GM18526 (cell line): ENCODE measurements around the gene EDA.

ENCODE experiments used
- POLR2A ChIP-seq: IDR thresholded peaks from 3 replicates; pipeline ENCODE4 v1.6.1; 2011; ENCODE audit not compliant: insufficient read length; ENCODE audit errors: extremely low read depth

EDA gene

DNA sequence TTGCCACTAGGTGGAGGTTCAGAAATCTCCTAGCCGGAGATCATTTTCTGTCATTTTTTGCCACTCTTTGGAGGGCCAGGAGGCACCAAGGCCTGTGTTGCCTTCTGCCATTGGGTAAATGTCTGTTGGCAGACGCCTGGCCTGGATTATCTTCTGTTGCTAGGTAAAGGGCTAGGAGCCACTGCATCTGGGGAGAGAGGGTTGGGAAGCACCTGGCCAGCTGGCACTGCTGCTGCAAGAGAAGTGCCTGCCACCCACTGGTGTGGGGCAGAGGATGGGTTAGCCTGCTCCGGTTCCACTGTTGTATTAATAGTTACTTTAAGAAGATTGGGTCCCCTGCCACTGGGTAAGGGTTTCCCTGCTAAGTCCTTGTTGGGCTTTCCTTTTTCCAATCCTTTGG, 375.8 kb downstream of the EDA start:
- no peak for TF ChIP-seq POLR2A

DNA sequence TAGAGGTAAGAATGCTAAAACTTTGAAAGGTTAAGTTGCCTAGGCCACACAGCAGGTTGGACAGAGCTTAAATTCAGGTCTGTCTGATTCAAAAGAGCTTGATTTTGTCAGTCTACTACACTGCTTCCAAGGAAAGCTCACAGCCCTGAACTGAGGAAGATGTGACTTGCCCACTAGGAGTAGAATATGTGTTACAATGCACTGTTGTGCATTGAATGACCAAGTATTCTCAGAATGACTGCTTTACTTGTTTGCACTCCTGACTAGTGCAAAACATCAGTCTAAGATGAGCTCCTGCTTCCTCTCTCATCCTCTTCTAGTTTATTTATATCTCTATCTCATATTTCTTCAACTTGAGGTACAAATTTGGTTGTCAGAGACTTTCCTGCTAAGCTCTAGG, 377.6 kb downstream of the EDA start:
- no peak for TF ChIP-seq POLR2A

DNA sequence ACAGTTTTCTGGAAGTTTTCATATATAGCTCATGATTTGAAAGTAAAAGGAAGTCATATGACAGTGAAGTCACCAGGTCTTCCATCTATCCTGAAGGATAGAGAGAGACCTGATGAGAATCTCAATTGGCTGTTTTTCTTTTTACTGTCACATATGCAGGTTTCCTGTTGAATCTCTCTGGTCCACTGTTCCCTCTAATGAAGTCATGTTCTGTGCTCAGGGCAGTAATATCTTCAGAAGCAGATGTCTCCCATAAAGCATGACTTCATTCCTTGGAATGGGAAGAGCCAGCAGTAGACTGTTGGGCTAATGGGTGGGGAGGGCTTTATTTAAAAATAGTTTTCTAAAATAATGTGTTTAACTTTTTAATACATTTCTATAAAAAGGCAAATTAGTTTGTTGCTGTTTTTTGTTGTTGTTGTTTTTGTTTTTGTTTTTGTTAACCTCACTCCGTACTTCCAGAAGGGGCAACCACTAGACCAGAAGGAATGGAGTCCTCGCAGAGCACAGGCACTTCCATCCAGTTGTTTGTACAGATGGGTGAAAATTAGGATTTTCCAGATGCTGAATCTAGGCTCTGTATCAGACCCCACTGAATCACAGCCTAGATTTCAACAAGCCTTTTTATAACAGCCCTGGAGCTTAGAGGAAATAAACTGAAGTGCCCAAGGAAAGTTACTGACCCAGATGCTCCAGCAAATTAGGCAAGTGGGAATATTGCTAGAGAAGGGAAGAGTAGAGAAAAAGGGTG, 379.6 kb downstream of the EDA start:
- TF ChIP-seq POLR2A = no peak

DNA sequence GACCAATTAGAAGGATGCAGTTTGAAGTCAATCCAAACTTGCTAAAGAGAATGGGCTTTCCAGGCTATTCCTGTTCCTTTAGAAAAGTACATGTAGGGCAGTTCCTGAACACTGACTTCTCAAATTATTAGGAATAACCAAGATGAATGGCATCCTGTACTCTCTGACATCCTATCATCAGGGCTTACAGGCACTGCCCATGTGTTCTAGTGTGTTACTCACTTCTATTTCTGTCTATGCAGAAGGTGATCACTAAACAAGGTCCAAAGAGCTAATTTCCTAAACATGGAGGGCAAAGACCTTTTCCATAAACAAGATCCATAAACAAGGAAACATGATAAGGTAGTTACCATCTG, 380.2 kb downstream of the EDA start:
- TF ChIP-seq POLR2A = no peak

DNA sequence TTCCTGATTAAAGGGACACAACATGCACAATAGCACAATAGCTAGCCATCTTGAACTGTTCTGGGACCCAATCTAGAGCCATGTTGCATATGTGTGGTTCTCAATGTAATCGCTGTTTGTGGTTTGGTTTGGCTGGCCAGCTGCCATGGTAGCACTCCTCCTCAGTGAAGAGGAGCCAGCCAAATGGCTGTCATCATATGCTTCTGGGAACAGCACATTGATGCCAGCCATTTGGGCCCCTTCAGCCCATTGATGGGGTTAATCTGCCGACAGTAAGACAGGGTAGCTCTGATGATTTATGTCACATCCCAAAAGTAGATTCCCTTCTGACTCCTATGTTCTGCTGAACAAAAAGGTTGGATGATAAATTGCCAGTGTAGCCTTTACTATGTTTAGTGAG, 385.4 kb downstream of the EDA start:
- TF ChIP-seq POLR2A = no peak

DNA sequence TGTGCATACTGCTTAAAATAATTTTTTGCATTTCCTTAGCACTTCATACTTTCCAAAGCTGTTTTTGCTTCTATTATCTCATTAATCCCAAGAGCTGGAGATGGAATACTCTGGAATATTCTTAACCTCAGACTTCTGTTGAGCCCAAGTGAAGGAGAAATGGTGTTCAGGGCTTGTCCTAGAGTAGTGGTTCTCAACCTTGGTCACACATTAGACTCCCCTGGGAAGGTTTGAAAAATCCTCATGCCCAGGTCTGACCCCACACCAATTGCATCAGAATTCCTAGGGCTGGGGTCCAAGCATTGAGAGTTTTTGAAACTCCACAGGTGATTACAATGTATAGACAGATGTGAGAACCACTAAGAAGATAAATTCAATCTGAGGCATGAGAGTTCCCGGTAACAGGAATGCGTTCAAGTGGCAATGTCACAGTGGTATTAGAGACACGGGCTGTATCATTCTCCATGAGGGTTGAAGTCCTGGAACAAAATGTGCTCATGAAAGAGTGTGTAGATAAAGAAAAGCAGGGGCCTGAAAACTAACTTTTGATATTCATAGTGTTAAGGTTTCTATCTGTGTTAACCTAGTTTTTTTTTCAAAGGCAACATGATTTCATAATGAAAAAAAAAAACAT, 385.9 kb downstream of the EDA start:
- no peak for TF ChIP-seq POLR2A

DNA sequence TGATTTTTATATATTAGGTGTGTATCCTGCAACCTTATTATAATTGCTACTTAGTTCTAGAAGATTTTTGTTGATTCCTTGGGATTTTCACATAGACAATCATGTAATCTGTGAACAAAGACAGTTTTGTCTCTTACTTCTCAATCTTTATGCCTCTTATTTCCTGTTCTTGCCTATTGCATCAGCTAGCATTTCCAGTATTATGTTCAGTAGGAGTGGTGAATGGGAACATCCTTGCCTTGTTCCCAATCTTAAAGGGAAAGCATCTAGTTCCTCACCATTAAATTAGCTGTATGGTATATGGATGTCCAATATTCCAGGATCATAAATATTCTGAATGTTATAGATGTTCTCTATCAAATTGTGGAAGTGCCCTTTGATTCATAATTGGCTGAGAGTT, 392.0 kb downstream of the EDA start:
- no peak for TF ChIP-seq POLR2A

DNA sequence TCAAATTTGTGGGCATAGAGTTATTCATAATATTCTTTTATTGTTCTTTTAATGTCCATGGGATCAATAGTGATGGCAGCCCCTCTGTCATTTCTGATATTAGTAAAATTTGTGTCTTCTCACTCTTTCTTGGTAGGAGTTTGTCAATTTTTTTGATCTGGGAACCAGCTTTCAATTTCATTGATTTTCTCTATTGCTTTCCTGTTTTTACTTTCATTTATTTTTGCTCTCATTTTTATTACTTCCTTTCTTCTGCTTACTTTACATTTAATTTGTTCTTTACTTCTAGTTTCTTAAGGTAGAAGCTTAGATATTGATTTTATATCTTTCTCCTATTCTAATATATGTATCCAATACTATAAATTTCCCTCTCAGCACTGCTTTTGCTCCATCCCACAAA, 393.1 kb downstream of the EDA start:
- TF ChIP-seq POLR2A = no peak

DNA sequence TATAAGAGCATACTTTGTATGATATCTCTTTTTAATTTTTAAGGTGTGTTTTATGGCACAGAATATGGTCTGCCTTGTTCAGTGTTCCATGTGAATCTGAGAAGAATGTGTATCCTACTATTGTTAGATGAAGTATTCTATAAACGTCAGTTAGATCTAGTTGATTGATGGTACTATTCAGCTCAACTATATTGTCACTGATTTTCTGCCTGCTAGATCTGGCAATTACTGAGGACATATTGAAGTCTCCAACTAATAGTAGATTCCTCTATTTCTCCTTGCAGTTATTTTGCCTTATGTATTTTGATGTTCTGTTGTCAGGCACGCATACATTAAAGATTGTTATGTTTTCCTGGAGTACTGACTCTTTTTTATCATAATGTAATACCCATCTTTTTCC, 394.1 kb downstream of the EDA start:
- TF ChIP-seq POLR2A = no peak

DNA sequence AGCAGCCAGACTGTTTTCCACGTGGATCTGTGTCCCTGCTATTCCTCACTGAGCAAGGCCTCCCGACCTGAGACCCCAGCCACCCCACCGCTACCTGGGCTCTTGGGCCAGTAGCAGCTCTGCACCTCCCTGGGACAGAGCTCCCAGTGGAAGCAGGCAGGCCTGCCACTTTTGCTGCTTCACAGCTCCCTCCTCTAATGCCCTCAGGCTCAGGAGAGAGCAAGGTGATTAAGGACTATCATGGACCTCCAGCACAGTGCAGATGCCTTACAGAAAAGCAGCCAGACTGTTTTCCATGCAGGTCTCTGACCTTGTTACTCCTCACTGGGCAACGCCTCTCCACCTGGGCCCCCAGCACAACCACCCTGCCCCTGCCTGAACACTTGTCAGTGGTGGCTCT, 396.8 kb downstream of the EDA start:
- TF ChIP-seq POLR2A = no peak

DNA sequence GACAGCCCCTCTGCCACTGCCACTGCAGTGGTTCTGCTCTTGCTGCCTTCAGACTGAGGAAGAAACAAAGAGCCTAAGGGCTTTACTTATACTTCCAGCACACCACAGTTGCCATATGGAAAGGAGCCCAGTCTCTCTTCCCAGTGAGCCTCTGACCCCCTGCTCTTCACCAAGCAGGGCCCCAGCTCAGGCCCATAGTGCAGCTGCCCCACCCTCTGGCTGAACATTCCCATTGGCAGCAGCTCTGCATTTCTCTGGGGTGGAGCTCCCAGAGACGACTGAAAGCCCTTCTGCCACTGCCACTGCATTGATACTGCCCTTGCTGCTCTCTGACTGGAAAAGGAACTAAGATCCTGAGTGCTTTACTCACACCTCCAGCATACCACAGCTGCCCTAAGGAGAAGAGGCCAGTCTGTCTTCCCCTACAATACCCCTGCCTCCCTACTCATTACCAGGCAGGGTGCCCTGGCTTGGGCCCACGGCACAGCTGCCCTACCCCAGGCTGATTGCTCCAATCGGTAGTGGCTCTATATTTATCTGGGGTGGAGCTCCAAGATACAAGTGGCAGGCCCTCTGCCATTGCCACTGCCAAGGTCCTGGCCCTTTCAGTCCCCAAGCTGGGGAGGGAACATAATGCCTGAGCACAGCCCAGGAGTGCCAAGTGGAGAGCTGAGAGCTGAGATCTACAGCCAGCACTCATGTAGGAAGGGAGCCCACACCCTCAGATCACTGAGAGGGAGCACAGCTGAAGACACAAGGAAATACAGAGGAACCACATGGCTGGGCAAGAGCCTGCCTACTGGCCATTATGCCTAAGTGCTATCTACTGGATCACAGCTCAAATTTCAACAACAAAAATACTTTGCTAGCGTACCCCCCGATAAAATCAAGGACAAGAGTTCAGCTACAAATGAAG, 397.8 kb downstream of the EDA start:
- TF ChIP-seq POLR2A = no peak

DNA sequence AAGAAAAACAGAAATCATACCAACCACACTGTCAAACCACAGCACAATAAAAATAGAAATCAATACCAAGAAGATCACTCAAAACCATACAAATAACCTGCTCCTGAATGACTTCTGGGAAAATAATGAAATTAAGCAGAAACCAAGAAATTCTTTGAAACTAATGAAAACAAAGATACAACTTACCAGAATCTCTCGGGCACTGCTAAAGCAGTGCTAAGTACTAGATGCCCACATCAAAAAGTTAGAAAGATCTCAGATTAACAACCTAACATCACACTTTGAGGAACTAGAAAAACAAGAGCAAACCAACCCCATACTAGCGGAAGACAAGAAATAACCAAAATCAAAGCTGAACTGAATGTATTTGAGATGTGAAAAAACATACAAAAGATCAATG, 400.6 kb downstream of the EDA start:
- no peak for TF ChIP-seq POLR2A

DNA sequence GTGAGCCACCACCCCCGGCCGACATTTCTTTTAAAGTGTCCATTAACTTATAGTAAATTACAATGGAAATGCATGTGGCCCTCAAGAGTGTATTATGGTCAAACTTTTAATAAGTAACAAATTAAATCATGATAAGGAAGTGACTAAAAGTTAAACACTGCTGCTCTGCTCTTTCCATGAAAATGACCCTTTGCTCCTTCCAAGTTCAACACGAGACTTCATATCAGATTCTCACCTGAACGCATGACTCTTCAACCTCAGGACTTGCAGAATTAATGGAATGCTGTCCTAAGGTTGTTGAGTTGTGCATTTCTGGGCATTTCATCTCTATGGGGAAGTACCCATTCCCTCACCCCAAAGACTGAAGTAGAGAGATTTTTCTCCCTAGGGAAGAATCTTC, 406.7 kb downstream of the EDA start:
- no peak for TF ChIP-seq POLR2A

DNA sequence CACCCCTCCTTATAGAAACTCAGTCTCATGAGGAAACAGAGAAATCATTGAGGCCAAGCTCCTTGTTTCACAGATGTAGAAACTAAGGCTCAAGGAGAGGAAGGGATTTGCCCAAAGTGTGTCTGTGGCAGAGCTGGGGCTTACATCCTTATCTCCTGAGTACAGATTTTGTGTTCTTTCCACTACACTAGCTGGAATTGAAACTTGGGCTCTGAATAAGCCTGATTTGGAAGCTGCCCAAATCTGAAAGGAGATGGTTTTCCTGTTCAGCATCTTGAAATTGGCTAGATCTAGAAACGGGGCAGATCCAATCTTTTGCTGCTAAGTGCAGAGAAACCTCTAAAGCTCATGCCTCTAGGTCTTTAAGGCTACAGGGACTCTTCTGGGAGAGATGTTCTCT, 409.6 kb downstream of the EDA start:
- TF ChIP-seq POLR2A = no peak

DNA sequence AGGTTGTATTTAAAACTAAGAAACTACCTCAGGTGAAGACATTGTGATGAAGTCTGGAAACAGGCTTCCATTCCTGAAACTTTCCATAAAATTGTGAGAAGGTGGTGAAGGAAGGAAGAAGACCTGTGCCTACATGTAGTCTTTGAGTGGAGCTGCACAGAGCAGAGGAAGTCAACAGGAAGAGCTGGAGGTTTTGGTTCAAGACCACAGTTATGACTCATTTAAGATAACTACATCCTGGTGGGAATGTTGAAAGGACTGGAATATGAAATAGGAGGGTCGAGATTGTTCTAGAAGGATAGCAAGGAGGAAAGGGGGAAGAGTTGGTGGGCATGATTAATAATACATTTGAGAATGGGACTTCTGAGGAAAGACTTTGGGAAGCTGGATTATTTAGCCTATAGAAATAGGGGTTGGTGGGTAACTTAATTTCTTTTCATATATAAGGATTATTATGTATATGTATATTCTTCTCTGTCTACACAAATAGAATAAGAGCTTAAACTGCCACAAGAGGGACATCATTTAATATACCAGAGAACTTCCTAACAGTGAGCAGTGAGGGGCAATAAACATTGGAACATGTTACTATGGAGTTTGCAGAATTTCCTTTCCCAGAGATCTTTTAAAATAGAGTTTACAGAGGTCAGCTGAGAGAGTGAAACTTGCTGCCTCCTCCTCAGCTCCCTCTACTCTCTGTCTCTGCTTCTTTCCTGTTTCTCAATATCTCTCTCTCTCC, 410.4 kb downstream of the EDA start:
- TF ChIP-seq POLR2A = no peak

DNA sequence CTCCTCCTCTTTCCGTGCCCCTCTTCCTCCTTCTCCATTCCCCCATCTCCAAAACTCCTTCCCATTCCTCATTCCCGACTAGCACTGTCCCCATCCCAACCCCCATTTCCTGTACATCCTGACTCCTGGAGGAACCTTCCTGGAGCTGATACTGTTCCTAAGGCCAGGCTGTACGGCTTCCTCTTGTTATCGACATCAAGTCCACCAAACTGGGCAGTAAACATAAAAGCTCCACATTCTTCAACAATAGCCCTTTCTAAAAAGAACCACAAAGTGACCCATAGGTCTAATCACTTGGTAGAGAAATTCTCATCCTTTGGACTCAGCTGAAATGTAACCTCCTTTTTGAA, 410.9 kb downstream of the EDA start:
- no peak for TF ChIP-seq POLR2A

DNA sequence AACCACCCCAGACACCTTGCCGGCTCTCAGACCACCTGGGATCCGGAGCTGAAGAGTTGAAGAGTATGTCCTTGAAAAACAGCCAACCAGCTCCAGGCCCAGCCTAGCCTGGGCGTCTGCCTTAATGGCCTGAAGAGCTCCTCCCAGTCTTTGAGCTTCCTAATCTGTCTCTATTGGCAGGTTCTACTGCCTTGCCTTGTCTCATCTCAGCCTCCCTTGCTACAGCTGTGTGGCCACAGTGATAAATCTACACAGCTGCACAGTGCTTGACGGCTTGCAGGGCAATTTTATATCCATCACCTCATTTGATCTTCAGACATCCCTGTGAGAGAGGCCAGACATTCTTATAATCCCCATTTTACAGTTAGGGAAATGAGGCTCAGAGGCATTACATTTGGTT, 413.9 kb downstream of the EDA start:
- no peak for TF ChIP-seq POLR2A
